Activated naive CD8-positive, alpha-beta T cell treated with anti-CD3 and anti-CD28 coated beads, Interleukin-2, amount 10 ng/mL, durations not matched to agents 7 days and 5 days (primary cell): ENCODE results near the gene ZHX3. TPM values are rescaled to one million over a fixed set of nuclear protein-coding genes. Genes with fewer than 3 reads are reported as not detected.

ENCODE experiments used
- ATAC-seq: fragments of 150-1000 bp; cut with Tn5 transposase; one replicate; pipeline ENCODE4 v1.10.0; 2021; ENCODE audit warnings: low read depth, moderate library complexity
- POLR2A ChIA-PET: fragments of 350-600 bp; sonication (Branson Sonifier 250); formaldehyde crosslinking; loops from one replicate; lab custom pipeline; 2021; ENCODE audit warnings: antibody characterized with exemption; lab: Charles Lee
- DNase-seq: peaks from one replicate; pipeline ENCODE4 v3.0.0; 2021
- H3K27ac Mint-ChIP-seq: one replicate; pipeline ENCODE4 v1.8.0; 2022; ENCODE audit warnings: mild to moderate bottlenecking, mixed read lengths
- H3K27me3 Mint-ChIP-seq: one replicate; pipeline ENCODE4 v1.8.0; 2022; ENCODE audit warnings: mild to moderate bottlenecking, moderate library complexity, mixed read lengths
- H3K36me3 Mint-ChIP-seq: one replicate; pipeline ENCODE4 v1.8.0; 2021; ENCODE audit warnings: mild to moderate bottlenecking, mixed read lengths
- H3K4me1 Mint-ChIP-seq: one replicate; pipeline ENCODE4 v1.8.0; 2021; ENCODE audit warnings: mixed read lengths
- H3K4me3 Mint-ChIP-seq: one replicate; pipeline ENCODE4 v1.8.0; 2022; ENCODE audit warnings: mild to moderate bottlenecking, moderate library complexity, mixed read lengths
- H3K9me3 Mint-ChIP-seq: one replicate; pipeline ENCODE4 v1.8.0; 2021; ENCODE audit warnings: mixed read lengths
- total RNA-seq, 2 experiments: library from RNA; stranded (reverse); gene quantifications; one replicate each; pipeline ENCODE4 v1.2.3, GENCODE V29; 2021

ZHX3 gene
- total RNA-seq = 10 to 100 TPM; 12.3 to 17.1 TPM

- no peaks in the 10 kb centered on the region for H3K9me3 Mint-ChIP-seq
- peak within 1 kb of the TSS; percentile 87 for H3K4me3 Mint-ChIP-seq
- peaks cover 2% of the 10 kb centered on the region for H3K27me3 Mint-ChIP-seq
- ATAC-seq = peak; percentile 99
- DNase-seq = peak; percentile 99
- POLR2A ChIA-PET = interaction anchor here (0.7 to 2.0 kb wide), 2 partner anchors 170 to 180 kb away, joined by 3 to 8 read pairs; partner anchors contain the start of gene PLCG1
- peaks cover 1% of the 10 kb centered on the region for H3K36me3 Mint-ChIP-seq
- H3K27ac Mint-ChIP-seq = peak within 1 kb of the TSS; percentile 85
- H3K4me1 Mint-ChIP-seq = peaks cover 22% of the 10 kb centered on the region
Measured at GRCh38 chr20:41317546-41318270, at the start of gene ZHX3. TSS of gene ZHX3 (minus strand) at chr20:41317731. CDS start at chr20:41204916, 112,815 bp downstream.

GRCh38 chr20:41367393-41367695 lies 49.8 kb upstream of the ZHX3 start:
- DNase-seq = no peak
- peak overlapping the region; percentile 67 for H3K4me3 Mint-ChIP-seq
- H3K9me3 Mint-ChIP-seq = peaks cover 6% of the 10 kb centered on the region
- POLR2A ChIA-PET = interaction anchor here (1.1 kb wide), 1 partner anchor 9 kb away, joined by 3 read pairs; no protein-coding TSS in a partner anchor
- no peak for ATAC-seq
- H3K4me1 Mint-ChIP-seq = no peaks in the 10 kb centered on the region
- H3K36me3 Mint-ChIP-seq = peaks cover 4% of the 10 kb centered on the region
- peaks cover 45% of the 10 kb centered on the region for H3K27me3 Mint-ChIP-seq
- H3K27ac Mint-ChIP-seq = no peak overlapping the region

- H3K4me1 Mint-ChIP-seq = no peaks in the 10 kb centered on the region
- H3K27ac Mint-ChIP-seq = no peak within 1 kb of the TSS
- ATAC-seq (peak; percentile 26), DNase-seq (no peak)
- POLR2A ChIA-PET = no interaction called here
- H3K9me3 Mint-ChIP-seq = peaks cover 6% of the 10 kb centered on the region
- H3K4me3 Mint-ChIP-seq = peak within 1 kb of the TSS; percentile 67
- peaks cover 4% of the 10 kb centered on the region for H3K36me3 Mint-ChIP-seq
- H3K27me3 Mint-ChIP-seq = peaks cover 45% of the 10 kb centered on the region
Measured at GRCh38 chr20:41366546-41367392, 49.2 kb upstream of the ZHX3 start, which contains the start of gene EMILIN3. TSS of gene EMILIN3 (minus strand) at chr20:41366818. CDS start at chr20:41366634, 184 bp downstream.

- Mint-ChIP-seq H3K27ac (no peak overlapping the region), H3K4me1 (no peaks in the 10 kb centered on the region)
Measured at GRCh38 chr20:41365777-41366545, 48.4 kb upstream of the ZHX3 start.

GRCh38 chr20:41364967-41365765 lies 47.6 kb upstream of the ZHX3 start:
- POLR2A ChIA-PET = no interaction called here
- Mint-ChIP-seq H3K4me3 (peak overlapping the region; percentile 25), H3K27ac (no peak overlapping the region), H3K4me1 (no peaks in the 10 kb centered on the region), H3K27me3 (peaks cover 43% of the 10 kb centered on the region), H3K9me3 (no peaks in the 10 kb centered on the region), H3K36me3 (no peaks in the 10 kb centered on the region)
- ATAC-seq (no peak), DNase-seq (no peak)

More at GRCh38 chr20:41365777-41366545, 48.4 kb upstream of the ZHX3 start:
- Mint-ChIP-seq H3K4me3 (peak overlapping the region; percentile 25), H3K27me3 (peaks cover 43% of the 10 kb centered on the region), H3K36me3 (no peaks in the 10 kb centered on the region), H3K9me3 (peaks cover 1% of the 10 kb centered on the region)
- ATAC-seq (peak; percentile 44), DNase-seq (no peak)
- POLR2A ChIA-PET = no interaction called here

GRCh38 chr20:41364236-41364855 lies 46.8 kb upstream of the ZHX3 start:
- no peaks in the 10 kb centered on the region for H3K36me3 Mint-ChIP-seq
- no peak overlapping the region for H3K27ac Mint-ChIP-seq
- ATAC-seq = no peak
- no peaks in the 10 kb centered on the region for H3K4me1 Mint-ChIP-seq
- POLR2A ChIA-PET = no interaction called here
- no peak overlapping the region for H3K4me3 Mint-ChIP-seq
- DNase-seq = no peak
- H3K9me3 Mint-ChIP-seq = no peaks in the 10 kb centered on the region
- peaks cover 38% of the 10 kb centered on the region for H3K27me3 Mint-ChIP-seq

GRCh38 chr20:41363601-41364000 lies 46.1 kb upstream of the ZHX3 start:
- Mint-ChIP-seq H3K4me1 (no peaks in the 10 kb centered on the region), H3K4me3 (no peak overlapping the region), H3K27me3 (peaks cover 31% of the 10 kb centered on the region), H3K27ac (no peak overlapping the region), H3K9me3 (no peaks in the 10 kb centered on the region), H3K36me3 (no peaks in the 10 kb centered on the region)
- DNase-seq (no peak), ATAC-seq (no peak)
- POLR2A ChIA-PET = no interaction called here

- DNase-seq = no peak
- Mint-ChIP-seq H3K27me3 (peaks cover 22% of the 10 kb centered on the region), H3K36me3 (no peaks in the 10 kb centered on the region), H3K4me3 (no peak overlapping the region), H3K4me1 (no peaks in the 10 kb centered on the region), H3K27ac (no peak overlapping the region), H3K9me3 (no peaks in the 10 kb centered on the region)
- no peak for ATAC-seq
- POLR2A ChIA-PET = no interaction called here
Measured at GRCh38 chr20:41362748-41363140, 45.2 kb upstream of the ZHX3 start.

GRCh38 chr20:41361757-41362747 lies 44.5 kb upstream of the ZHX3 start:
- Mint-ChIP-seq H3K9me3 (no peaks in the 10 kb centered on the region), H3K4me1 (no peaks in the 10 kb centered on the region), H3K27ac (no peak overlapping the region), H3K36me3 (no peaks in the 10 kb centered on the region), H3K27me3 (peaks cover 15% of the 10 kb centered on the region), H3K4me3 (no peak overlapping the region)
- no peak for ATAC-seq
- DNase-seq = no peak
- POLR2A ChIA-PET = no interaction called here

GRCh38 chr20:41360831-41361756 lies 43.6 kb upstream of the ZHX3 start:
- no peak for DNase-seq
- ATAC-seq = no peak
- Mint-ChIP-seq H3K4me1 (no peaks in the 10 kb centered on the region), H3K9me3 (no peaks in the 10 kb centered on the region), H3K27ac (no peak overlapping the region), H3K27me3 (peaks cover 13% of the 10 kb centered on the region), H3K4me3 (no peak overlapping the region), H3K36me3 (no peaks in the 10 kb centered on the region)
- POLR2A ChIA-PET = no interaction called here
